Calu3 (cell line): ENCODE results near the gene GBP4. TPM values are rescaled to one million over a fixed set of nuclear protein-coding genes. Genes with fewer than 3 reads are reported as not detected.

Source experiments
- BruUV-seq: library from RNA; stranded (reverse); fragments of 400-500 nt; replicated peaks from 2 replicates; lab custom pipeline; 2021; lab: Mats Ljungman, UMichigan
- CTCF ChIA-PET: fragments of 300-600 bp; sonication (Branson Sonifier 250); formaldehyde crosslinking; loops from one replicate; lab custom pipeline; 2022; ENCODE audit warnings: antibody characterized with exemption; lab: Charles Lee
- DNase-seq: peaks from one replicate; pipeline ENCODE4 v3.0.0; 2022
- H3K27ac Mint-ChIP-seq: one replicate; pipeline ENCODE4 v1.8.0; 2022; ENCODE audit warnings: mixed read lengths; ENCODE audit not compliant: unreplicated experiment
- H3K27me3 Mint-ChIP-seq: one replicate; pipeline ENCODE4 v1.8.0; 2022; ENCODE audit warnings: mixed read lengths; ENCODE audit not compliant: unreplicated experiment
- H3K36me3 Mint-ChIP-seq: one replicate; pipeline ENCODE4 v1.8.0; 2022; ENCODE audit warnings: mild to moderate bottlenecking, moderate library complexity, mixed read lengths; ENCODE audit not compliant: insufficient read depth, unreplicated experiment
- H3K4me1 Mint-ChIP-seq: one replicate; pipeline ENCODE4 v1.8.0; 2022; ENCODE audit warnings: mild to moderate bottlenecking, low read depth, mixed read lengths; ENCODE audit not compliant: unreplicated experiment
- H3K4me3 Mint-ChIP-seq: one replicate; pipeline ENCODE4 v1.8.0; 2022; ENCODE audit warnings: mild to moderate bottlenecking, low read depth, moderate library complexity, mixed read lengths; ENCODE audit not compliant: unreplicated experiment
- H3K9me3 Mint-ChIP-seq: one replicate; pipeline ENCODE4 v1.8.0; 2022; ENCODE audit warnings: low read depth, mixed read lengths; ENCODE audit not compliant: unreplicated experiment
- CTCF ChIP-seq: fragments of 200-600 bp; IDR thresholded peaks from one replicate; pipeline ENCODE4 v1.8.0; 2022; ENCODE audit warnings: antibody characterized with exemption; ENCODE audit not compliant: unreplicated experiment
- intact Hi-C: fragments of 100-400 bp; cut with micrococcal nuclease; formaldehyde crosslinking; loops from one replicate; pipeline ENCODE4 v1.10.0; 2022; ENCODE audit not compliant: unreplicated experiment
- total RNA-seq: library from RNA; stranded (reverse); gene quantifications from 2 replicates; pipeline ENCODE4 v1.2.3, GENCODE V29; 2022

The GBP4 gene
- total RNA-seq, 1 experiment from 2014 or later, result 10.3 TPM

DNA sequence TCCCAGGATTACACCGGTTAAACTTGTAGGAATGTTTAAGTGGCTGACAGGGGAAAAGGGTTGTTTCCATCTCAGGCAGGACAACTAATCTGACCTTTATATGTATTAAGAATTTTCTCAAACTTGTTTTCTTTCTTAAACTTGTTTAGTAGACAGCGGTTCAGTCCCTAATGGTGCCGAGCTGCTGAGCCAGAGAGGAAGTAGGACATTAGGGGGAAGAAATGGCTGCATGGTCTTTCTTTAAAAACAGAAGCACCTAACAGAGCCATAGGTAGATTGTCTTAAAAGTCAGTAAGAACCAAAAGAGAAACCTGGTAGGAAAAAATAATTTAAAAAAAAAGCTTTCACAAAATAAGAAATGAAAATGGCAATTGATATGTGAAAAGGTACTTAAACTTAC is 3.3 kb downstream of the GBP4 start:
- BruUV-seq, result no TSS peak
- CTCF ChIA-PET, result no interaction called here
- Mint-ChIP-seq H3K4me1 (peaks cover 16% of the 10 kb centered on the region), H3K9me3 (no peaks in the 10 kb centered on the region), H3K4me3 (no peak overlapping the region), H3K36me3 (peaks cover 9% of the 10 kb centered on the region), H3K27me3 (no peaks in the 10 kb centered on the region), H3K27ac (no peak overlapping the region)
- no peak for TF ChIP-seq CTCF
- no peak for DNase-seq
- intact Hi-C loops, result loop anchor here (10.0 kb wide), 1 partner anchor 159 kb away; no protein-coding TSS in a partner anchor

- Mint-ChIP-seq H3K4me3 (no peak overlapping the region), H3K36me3 (peaks cover 5% of the 10 kb centered on the region), H3K27me3 (no peaks in the 10 kb centered on the region), H3K9me3 (no peaks in the 10 kb centered on the region), H3K4me1 (no peaks in the 10 kb centered on the region), H3K27ac (no peak overlapping the region)
- TF ChIP-seq CTCF, result no peak
- DNase-seq, result no peak
- no TSS peak for BruUV-seq
- intact Hi-C loops, result loop anchor here (10.0 kb wide), 1 partner anchor 163 kb away; no protein-coding TSS in a partner anchor
- CTCF ChIA-PET, result interaction anchor here (0.6 kb wide), 1 partner anchor 85 kb away, joined by 4 read pairs; no protein-coding TSS in a partner anchor
Observed at GRCh38 chr1:89191314-89191713, 7.4 kb downstream of the GBP4 start.

- Mint-ChIP-seq H3K36me3 (peaks cover 5% of the 10 kb centered on the region), H3K4me1 (no peaks in the 10 kb centered on the region), H3K27ac (no peak overlapping the region), H3K4me3 (no peak overlapping the region), H3K27me3 (no peaks in the 10 kb centered on the region), H3K9me3 (no peaks in the 10 kb centered on the region)
- CTCF ChIA-PET, result no interaction called here
- no TSS peak for BruUV-seq
- TF ChIP-seq CTCF, result no peak
- no peak for DNase-seq
- intact Hi-C loops, result loop anchor here (10.0 kb wide), 1 partner anchor 165 kb away; no protein-coding TSS in a partner anchor
Observed at GRCh38 chr1:89190017-89190416, 8.7 kb downstream of the GBP4 start.

DNA sequence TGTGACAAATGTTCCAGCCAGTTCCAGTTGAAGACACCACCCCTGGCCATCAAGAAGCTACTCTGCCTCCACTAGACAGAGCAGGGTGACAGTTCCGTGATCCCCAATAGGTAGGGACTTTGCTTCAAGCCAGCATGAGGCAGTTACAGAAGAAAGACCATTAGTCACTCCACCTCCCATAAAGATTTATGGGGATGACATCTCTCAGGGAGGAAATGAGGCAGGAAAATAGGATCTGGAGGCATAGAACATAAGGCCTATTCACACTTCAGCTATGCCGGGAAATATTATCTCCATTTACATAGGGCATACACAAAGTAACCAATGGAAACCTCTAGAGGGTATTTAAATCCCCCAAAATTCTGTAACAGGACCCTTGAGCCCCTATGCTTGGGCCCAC is 19.4 kb downstream of the GBP4 start:
- BruUV-seq, result no TSS peak
- no peaks in the 10 kb centered on the region for H3K27me3 Mint-ChIP-seq
- CTCF ChIA-PET, result no interaction called here
- intact Hi-C loops, result no loop called here
- no peaks in the 10 kb centered on the region for H3K9me3 Mint-ChIP-seq
- H3K36me3 Mint-ChIP-seq, result no peaks in the 10 kb centered on the region
- no peaks in the 10 kb centered on the region for H3K4me1 Mint-ChIP-seq
- TF ChIP-seq CTCF, result no peak
- H3K27ac Mint-ChIP-seq, result no peak overlapping the region
- H3K4me3 Mint-ChIP-seq, result no peak overlapping the region
- DNase-seq, result no peak
